ENCODE data around the gene RPL39.

DNA sequence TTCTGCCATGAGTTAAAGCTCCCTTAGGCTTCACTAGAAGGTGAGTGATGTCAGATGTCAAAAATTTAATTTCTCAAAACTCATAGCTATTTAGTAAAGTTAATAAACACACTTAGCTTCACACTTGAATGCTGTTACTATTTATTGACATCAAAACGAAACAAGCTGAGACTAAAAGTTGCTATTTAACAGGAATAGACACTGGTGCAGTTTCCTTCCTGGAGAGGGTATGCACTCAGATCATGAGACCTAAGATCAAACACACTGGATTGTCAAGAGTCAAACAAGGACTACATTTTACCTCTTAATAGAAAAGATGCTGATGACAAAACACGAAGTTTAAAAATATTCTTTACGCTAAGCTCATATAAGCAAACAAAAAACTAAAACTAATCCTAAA is 42.5 kb upstream of the RPL39 start:
- no peak for TF ChIP-seq GATA2 (IDR thresholded peaks at IDR 0.05; ENCODE audit: low read depth, low read length)
- no peak for TF ChIP-seq GATA3 (IDR thresholded peaks at IDR 0.05; ENCODE audit: low read depth, low read length)
